ENCODE data around the gene TICRR. TPM values are rescaled to one million over a fixed set of nuclear protein-coding genes. Genes with fewer than 3 reads are reported as not detected.

TICRR gene
- polyA plus RNA-seq, 10 donors, result 3.4 to 7.3 (median 4.6) TPM

DNA sequence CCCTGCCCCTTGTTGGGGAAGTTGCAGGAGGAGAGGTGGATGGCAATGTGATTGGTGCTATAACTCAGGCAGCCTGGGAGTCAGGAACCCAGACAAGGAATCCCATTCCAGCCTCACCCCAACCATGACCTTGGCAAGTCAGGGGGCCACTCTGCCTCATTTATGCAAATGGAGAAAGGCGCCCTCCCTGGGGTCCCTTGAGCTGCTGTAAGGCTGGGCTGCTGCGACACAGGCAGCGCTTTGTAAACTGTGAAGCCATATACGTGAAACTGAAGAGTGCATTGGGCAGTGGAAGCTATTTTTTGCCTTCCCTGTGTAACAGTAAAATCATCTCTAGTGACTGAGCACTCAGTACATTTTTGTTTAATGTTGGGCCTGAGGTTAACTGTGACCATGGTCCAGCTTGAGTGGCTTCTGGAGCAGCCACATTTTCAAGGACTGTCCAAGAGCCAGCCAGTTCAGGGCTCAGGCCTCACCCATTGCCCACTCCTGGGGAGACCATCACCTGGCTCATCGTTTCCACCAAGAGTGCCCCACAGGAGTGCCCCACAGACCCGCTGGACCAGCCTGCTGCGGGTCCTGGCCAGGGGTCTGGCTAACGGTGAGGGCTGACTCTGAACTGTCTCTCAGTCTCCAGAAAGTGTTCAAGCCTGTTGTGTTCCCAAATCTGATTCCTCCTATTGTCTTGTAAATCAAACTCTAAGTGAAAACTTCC, 52.1 kb downstream of the TICRR start:
- no peak for DNase-seq

DNA sequence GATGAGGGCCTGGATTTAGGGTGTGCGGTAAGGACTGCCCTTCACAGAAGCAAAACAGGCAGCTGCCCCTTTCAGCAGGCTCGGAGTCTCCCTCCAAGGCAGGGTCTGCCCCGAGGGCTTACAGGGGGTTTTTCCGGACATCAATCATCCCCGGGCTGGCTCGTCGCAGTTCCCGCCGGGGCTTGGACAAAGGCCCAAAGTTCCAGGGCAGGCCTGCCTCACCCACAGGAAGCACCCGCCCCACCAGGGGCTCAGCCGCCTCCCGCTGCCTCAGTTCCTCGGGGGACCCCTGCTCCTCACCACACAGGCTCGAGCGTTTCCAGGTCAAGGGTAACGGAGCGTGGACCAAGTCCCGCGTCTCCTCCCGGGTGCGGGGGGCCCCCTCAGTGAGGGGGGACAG, 53.0 kb downstream of the TICRR start:
- no peak for DNase-seq

DNA sequence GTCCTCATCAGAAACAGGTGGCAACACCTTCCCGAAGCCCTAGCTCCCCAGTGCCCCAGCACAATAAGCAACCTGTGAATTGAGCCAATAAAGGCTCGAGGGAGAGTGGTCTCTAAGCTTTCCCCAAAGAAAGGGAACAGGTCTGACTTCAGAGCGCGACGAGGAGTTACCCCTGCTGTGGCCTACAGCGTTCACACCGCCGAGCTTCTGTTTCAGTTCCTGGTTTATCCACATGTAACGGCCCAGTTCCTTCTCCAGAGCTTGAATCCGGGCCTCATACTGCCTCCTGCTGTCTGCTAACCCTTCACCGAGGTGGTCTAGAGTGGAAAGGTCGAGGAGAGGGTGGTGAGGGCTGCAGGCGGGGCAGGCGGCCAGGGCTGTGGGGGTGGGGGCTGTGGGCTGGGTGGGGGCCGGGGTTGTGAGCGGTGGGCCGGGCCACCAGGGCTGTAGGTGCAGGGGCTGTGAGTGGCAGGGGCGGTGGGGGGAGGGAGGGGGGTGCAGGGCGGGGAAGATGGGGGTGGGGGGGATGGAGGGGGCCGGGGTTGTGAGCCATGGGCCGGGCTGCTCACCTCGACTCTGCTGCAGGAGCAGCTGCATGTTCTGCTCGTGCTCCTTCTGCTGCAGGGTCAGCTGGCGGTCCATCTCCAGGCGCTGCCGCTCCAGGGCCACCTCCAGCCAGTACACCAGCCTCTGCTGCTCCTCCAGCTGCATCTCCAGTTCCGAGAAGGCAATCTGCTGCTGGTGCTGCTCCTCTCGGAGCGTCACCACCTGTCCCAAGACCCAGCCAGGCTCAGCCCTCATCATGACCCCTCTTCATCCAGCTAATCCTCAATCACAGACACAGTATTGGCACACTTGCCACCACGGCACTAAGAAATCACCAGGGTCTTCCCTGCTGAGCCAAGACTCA, 53.8 kb downstream of the TICRR start:
- DNase-seq, result no peak

- no peak for DNase-seq
Observed at GRCh38 chr15:89629829-89630228, 54.6 kb downstream of the TICRR start.

DNA sequence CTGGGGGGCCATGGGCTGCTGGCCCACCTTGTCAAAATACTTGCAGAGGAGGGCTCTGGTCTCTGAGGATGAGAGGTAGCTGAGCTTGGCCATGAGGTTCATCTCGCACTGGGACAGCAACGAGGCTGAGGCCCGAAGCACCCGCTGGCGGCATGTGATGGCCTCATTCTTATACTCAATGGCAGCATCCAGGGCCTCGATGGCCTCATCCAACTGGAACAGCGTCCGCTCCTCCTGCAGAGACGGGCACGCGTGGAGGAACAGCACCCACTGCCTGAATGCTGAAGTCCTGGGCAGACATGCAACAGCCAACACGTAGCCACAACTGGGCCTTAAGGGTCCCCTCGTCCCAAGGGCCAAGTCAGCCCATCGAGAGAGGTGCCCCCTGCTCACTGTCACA, 55.0 kb downstream of the TICRR start:
- DNase-seq, result no peak

DNA sequence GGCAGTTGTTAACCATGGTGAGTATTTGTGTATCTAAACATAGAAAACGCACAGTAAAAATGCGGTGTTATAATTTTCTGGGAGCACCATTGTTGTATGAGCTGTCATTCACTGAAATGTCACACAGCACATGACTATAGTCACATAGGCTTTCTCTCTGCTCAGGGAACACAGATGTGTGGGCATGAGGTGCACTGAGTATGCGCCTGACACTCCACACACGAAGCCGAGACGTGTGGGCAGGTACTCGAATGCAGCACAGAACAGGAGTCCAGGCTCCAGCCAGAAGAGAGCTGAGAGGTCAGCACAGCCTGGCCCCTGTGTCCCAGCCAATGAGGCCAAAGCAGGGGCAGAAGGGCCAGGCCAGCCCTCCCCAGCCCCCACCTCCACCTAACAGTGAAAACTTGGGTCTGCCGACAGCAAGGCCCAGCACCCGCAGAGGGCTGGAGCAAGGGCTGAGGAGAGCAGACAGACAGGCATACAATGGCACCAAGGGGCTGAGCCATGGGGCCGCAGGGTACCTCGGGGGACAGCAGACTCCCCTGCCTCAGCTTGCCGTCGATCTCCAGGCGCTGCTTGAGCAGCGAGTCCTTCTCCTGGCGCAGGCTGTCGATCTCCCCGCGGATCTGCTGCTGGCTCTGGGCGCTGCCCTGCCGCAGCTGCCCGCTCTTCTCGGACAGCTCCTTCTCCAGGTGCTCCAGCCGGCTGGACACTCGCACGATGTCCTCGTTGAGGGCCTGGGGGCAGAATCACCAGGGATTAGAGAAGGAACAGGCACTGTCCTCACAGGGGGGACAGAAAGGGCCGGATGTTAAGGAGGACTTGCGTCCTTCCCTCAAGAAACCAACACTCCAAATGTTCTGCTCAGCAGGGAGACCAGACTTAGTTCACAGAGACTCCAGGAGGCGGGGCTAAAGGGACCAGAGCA, 56.0 kb downstream of the TICRR start:
- no peak for DNase-seq

- no peak for DNase-seq
Observed at GRCh38 chr15:89631902-89632264, 56.6 kb downstream of the TICRR start.

DNA sequence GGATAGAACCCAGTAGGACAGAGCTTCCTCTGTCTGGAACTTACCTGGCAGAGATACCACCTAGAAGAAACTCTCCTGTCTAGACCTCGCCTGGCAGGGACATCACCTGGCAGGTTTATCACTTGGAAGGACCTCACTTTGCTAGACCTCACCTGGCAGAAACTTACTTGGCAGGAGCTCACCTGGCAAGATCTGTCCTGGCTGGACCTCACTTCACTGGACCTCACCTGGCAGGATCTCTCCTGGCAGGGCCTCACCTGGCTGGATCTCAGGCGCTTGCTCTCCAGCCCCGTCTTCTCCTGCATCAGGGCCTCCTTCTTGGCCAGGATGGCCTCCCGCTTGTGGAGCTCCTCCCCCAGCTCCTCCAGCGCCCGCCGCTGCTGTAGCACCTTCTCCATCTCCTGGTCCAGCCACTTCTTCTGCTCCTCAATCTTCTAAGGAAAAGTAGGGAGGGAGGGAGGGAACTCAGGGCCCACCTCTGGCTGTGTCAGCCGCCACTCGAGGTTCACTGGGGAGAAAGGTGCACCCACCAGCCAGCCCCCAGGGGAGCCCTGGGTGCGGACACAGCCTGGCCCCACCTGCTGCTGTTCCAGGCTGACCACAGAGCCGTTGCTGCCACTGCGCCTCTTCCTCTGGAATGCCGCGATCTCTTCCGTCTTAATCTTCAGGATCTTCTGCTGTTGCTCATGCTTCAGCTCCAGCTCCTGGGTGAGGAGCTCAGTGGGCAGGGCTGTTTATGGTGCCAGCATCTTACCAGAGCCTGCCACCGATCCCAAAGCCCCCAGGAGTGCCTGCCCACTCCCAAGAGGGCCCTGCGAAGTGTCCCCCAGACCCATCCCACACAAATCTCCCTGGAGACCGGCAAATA, 57.5 kb downstream of the TICRR start:
- no peak for DNase-seq

- no peak for DNase-seq
Observed at GRCh38 chr15:89633585-89633984, 58.3 kb downstream of the TICRR start.

DNA sequence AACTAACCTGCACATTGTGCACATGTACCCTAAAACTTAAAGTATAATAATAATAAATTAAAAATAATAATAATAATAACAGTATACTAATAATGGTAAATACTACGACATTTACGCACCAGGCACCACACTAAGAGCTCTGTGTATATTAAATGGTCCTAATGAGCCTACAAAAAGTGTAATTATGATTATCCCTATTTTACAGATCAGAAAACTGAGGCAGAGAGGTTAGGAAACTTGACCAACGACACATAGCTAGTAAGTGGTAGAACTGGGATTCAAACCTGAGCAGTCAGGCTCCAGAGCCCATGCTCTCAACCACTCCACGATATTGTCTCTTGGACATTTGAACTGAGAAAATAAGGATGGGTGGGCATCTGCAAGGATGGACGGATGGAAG, 65.0 kb downstream of the TICRR start:
- no peak for DNase-seq

DNA sequence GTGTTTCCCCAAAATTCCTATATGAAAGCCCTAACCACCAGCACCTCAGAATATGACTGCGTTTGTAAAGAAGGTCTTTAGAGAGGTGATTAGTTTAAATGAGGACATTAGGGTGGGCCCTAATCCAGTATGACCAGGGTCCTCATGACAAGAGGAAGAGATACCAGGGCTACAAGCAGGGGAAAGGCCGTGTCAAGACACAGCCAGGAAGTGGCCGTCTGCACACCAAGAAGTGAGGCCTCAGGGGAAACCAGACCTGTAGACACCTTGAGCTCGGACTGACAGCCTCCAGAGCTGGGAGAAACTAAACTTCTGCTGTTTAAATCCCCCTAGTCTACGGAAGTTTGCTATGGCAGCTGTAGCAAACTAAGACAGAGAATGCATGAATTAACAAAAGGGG, 65.8 kb downstream of the TICRR start:
- DNase-seq, result no peak

DNA sequence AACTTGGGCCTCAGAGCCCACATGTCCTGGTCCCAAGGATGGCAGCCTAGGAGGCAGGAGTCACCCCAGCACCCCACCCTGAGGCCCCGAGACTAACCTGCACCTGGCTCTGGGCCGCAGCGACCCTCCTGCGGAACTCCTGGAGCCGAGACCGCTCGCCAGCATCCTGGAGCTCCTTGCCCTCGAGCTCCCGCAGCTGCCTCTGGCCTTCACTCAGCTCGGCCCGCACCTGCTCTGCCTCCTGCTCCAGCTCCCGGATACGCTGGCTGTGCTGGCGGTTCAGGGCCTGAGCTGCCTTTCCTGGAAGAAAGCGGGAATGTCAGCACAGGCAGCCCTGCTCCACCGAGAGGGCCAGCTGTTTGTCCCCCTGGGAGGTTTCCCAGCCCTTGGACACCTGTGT, 66.8 kb downstream of the TICRR start:
- peak in 1 of 3 donors; percentile 21 for DNase-seq

GRCh38 chr15:89645680-89646079, 70.4 kb downstream of the TICRR start:
- no peak for DNase-seq

GRCh38 chr15:89646416-89647141, 71.3 kb downstream of the TICRR start:
- no peak for DNase-seq

- DNase-seq, result peak; percentile 26 to 78 (median 65)
Observed at GRCh38 chr15:89647191-89647851, 72.1 kb downstream of the TICRR start.

GRCh38 chr15:89648106-89649012, 73.1 kb downstream of the TICRR start:
- DNase-seq, result no peak

GRCh38 chr15:89649013-89649625, 73.8 kb downstream of the TICRR start:
- DNase-seq, result no peak

GRCh38 chr15:89649716-89650115, 74.4 kb downstream of the TICRR start:
- DNase-seq, result no peak
